Inferior parietal cortex (tissue), 1 donor: Measurements from ENCODE around the gene BTBD3.

ENCODE experiments used
- DNase-seq: peaks from one replicate; pipeline ENCODE4 v3.0.0-alpha.2; 2016; ENCODE audit errors: extremely low spot score

BTBD3 gene

GRCh38 chr20:11912659-11913415 is 4.9 kb upstream of the BTBD3 start:
- DNase-seq = no peak

GRCh38 chr20:11918391-11918845 is 725 bp downstream of the BTBD3 start:
- DNase-seq = no peak

- DNase-seq = peak; percentile 57
Measured at GRCh38 chr20:11918981-11919380, 1.3 kb downstream of the BTBD3 start.

- DNase-seq = peak; percentile 56
Measured at GRCh38 chr20:11919581-11919980, 1.9 kb downstream of the BTBD3 start.

GRCh38 chr20:11920083-11920482 is 2.4 kb downstream of the BTBD3 start:
- DNase-seq = peak; percentile 58

- no peak for DNase-seq
Measured at GRCh38 chr20:11921321-11921720, 3.6 kb downstream of the BTBD3 start.

GRCh38 chr20:11922561-11922960 is 4.9 kb downstream of the BTBD3 start:
- no peak for DNase-seq

GRCh38 chr20:11924923-11925322 is 7.2 kb downstream of the BTBD3 start:
- DNase-seq = no peak

GRCh38 chr20:11926292-11926998 is 8.8 kb downstream of the BTBD3 start:
- no peak for DNase-seq

GRCh38 chr20:11929947-11930346 is 12.3 kb downstream of the BTBD3 start:
- DNase-seq = no peak

- DNase-seq = no peak
Measured at GRCh38 chr20:11935212-11936154, 17.8 kb downstream of the BTBD3 start.

- no peak for DNase-seq
Measured at GRCh38 chr20:11936157-11936556, 18.5 kb downstream of the BTBD3 start.

- DNase-seq = no peak
Measured at GRCh38 chr20:11937230-11937629, 19.5 kb downstream of the BTBD3 start.

GRCh38 chr20:11941593-11942246 is 24.0 kb downstream of the BTBD3 start:
- no peak for DNase-seq

GRCh38 chr20:11943778-11944177 is 26.1 kb downstream of the BTBD3 start:
- no peak for DNase-seq

GRCh38 chr20:11948806-11949205 is 31.1 kb downstream of the BTBD3 start:
- DNase-seq = no peak

- no peak for DNase-seq
Measured at GRCh38 chr20:11949711-11950110, 32.0 kb downstream of the BTBD3 start.

GRCh38 chr20:11951696-11952095 is 34.0 kb downstream of the BTBD3 start:
- DNase-seq = no peak

- no peak for DNase-seq
Measured at GRCh38 chr20:11952639-11953038, 34.9 kb downstream of the BTBD3 start.

GRCh38 chr20:11957911-11958310 is 40.2 kb downstream of the BTBD3 start:
- DNase-seq = no peak

- no peak for DNase-seq
Measured at GRCh38 chr20:11958855-11959254, 41.2 kb downstream of the BTBD3 start.

GRCh38 chr20:11965602-11966001 is 47.9 kb downstream of the BTBD3 start:
- no peak for DNase-seq
